GM12801 (cell line): ENCODE results near the gene LUZP2.

Source experiments
- CTCF ChIP-seq: IDR thresholded peaks from one replicate; pipeline ENCODE4 v1.5.1; 2011; ENCODE audit warnings: control low read depth; ENCODE audit not compliant: insufficient read length; ENCODE audit errors: extremely low read depth

Gene LUZP2

GRCh38 chr11:24589064-24589463 is 92.2 kb downstream of the LUZP2 start:
- TF ChIP-seq CTCF, result no peak

- no peak for TF ChIP-seq CTCF
These were observed 94.4 kb downstream of the LUZP2 start for GRCh38 chr11:24591283-24591682.

GRCh38 chr11:24592360-24592759 is 95.5 kb downstream of the LUZP2 start:
- TF ChIP-seq CTCF, result no peak

GRCh38 chr11:24593332-24593731 is 96.5 kb downstream of the LUZP2 start:
- TF ChIP-seq CTCF, result no peak

GRCh38 chr11:24594401-24594800 is 97.5 kb downstream of the LUZP2 start:
- no peak for TF ChIP-seq CTCF

- TF ChIP-seq CTCF, result no peak
These were observed 101.8 kb downstream of the LUZP2 start for GRCh38 chr11:24598641-24599040.

GRCh38 chr11:24609192-24610119 is 112.6 kb downstream of the LUZP2 start:
- no peak for TF ChIP-seq CTCF
